Right lobe of liver (tissue), 6 donors: ENCODE data around the gene FKRP. TPM values are rescaled to one million over a fixed set of nuclear protein-coding genes. Genes with fewer than 3 reads are reported as not detected.

Source experiments
- ATAC-seq, 4 donors: fragments of 200-7000 bp; cut with Tn5 transposase; one replicate each; pipeline ENCODE4 v1.9.1; 2020; ENCODE audit warnings: mild to moderate bottlenecking in 4 of 4, moderate library complexity in 4 of 4
- DNase-seq, 3 donors: peaks; one replicate each; pipeline ENCODE4 v3.0.0-alpha.2; 2020
- H3K27ac ChIP-seq, 3 donors: fragments of 200-600 bp; one replicate each; pipeline ENCODE4 v1.8.0; 2022
- H3K27me3 ChIP-seq, 2 donors: fragments of 200-600 bp; one replicate each; pipeline ENCODE4 v1.8.0; 2022
- H3K36me3 ChIP-seq, 4 donors: fragments of 200-600 bp; sonication (generic) in 1 of 4; one replicate each; pipeline versions ENCODE4 v1.5.1 to v1.8.0; 2017 to 2022; ENCODE audit warnings: control low read depth in 1 of 4
- H3K4me1 ChIP-seq, 4 donors: fragments of 200-600 bp; sonication (generic) in 1 of 4; one replicate each; pipeline versions ENCODE4 v1.5.1 to v1.8.0; 2017 to 2022; ENCODE audit warnings: control low read depth in 1 of 4
- H3K4me3 ChIP-seq, 3 donors: fragments of 200-600 bp; one replicate each; pipeline ENCODE4 v1.8.0; 2022
- H3K9me3 ChIP-seq, 4 donors: fragments of 200-600 bp; sonication (generic) in 1 of 4; one replicate each; pipeline versions ENCODE4 v1.5.1 to v1.8.0; 2017 to 2022; ENCODE audit warnings: control low read depth in 1 of 4
- POLR2A ChIP-seq: fragments of 450-650 bp; IDR thresholded peaks from one replicate; pipeline ENCODE4 v1.6.1; 2017; ENCODE audit warnings: antibody characterized with exemption, mild to moderate bottlenecking
- WGBS: methylation state at CpG from one replicate; pipeline ENCODE4 v1.1.6; 2018; ENCODE audit warnings: low coverage, low lambda C conversion rate; ENCODE audit not compliant: insufficient coverage; ENCODE audit errors: missing lambda C conversion rate; 5-methylcytosine and 5-hydroxymethylcytosine counted together
- intact Hi-C, 2 donors: fragments of 100-400 bp; cut with DNase I; formaldehyde crosslinking; loops; one replicate each; pipeline versions ENCODE4 v1.11.2 to v1.14.1; 2022
- total RNA-seq, 6 experiments: library from RNA; depleted of rRNA in 2 of 6; stranded (reverse); fragments of >200 nt in 2 of 6; fragmentation: NEBNext Ultra II Directional in 3 of 6; extraction: Animal tissue kit (Norgen Biotek cat#: 25700) in 3 of 6; gene quantifications; one replicate each; pipeline versions ENCODE4 v1.1.0 to v1.2.4, GENCODE V29; 2016 to 2023
- TF ChIP-seq, protein P1 (sequence below), 4 donors: fragments of 200-600 bp in 3 of 4; fragments of 450-650 bp in 1 of 4; IDR thresholded peaks; one replicate each; pipeline versions ENCODE4 v1.5.1 to v1.8.0; 2016 to 2022; ENCODE audit warnings: antibody characterized with exemption in 4 of 4, mild to moderate bottlenecking in 2 of 4
- donor health status: DM: no; HTN: yes; CAD: no.
- donor health status: DM: no; HTN: no; CAD: no.
- donor health status: DM: no; HTN: no; CAD: no.
- donor health status: DM: no; HTN: yes; CAD: no.
- donor health status: DM: no; HTN: yes; CAD: no.

Gene FKRP
- total RNA-seq, 6 experiments from 2014 or later = 5.8 to 9.5 (median 7.4) TPM

DNA sequence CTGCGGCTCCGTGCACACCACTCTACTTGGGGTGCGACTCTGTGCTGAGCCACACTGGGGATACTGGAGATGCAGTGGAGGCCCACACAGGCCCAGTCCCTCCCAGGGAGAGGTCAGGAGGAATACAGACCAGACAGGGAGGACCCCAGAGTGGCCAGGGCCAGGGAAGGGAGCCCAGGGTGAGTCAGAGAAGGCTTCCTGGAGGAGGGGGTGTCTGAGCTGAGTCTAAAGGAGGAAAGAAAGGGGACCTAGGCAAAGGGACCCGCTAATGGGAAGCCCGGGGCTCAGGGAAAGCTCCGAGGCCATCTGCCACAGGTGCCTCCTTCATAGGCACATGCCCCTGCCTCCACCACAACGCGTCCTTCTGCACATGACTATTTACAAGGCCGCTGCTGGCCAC, 15.7 kb upstream of the FKRP start:
- H3K27me3 ChIP-seq = no peaks in the 10 kb centered on the region
- no peak for ATAC-seq
- H3K9me3 ChIP-seq = no peaks in the 10 kb centered on the region
- H3K4me3 ChIP-seq = no peak overlapping the region
- no peak overlapping the region for H3K27ac ChIP-seq
- peaks cover 0 to 65% (median 22%) of the 10 kb centered on the region in 4 donors for H3K36me3 ChIP-seq
- intact Hi-C loops = no loop called here
- WGBS = 73% methylated on average over 2 of the region's 9 CpGs
- peaks cover 0 to 13% (median 3%) of the 10 kb centered on the region in 4 donors for H3K4me1 ChIP-seq
- no peak for TF ChIP-seq POLR2A
- TF ChIP-seq, protein P1, sequence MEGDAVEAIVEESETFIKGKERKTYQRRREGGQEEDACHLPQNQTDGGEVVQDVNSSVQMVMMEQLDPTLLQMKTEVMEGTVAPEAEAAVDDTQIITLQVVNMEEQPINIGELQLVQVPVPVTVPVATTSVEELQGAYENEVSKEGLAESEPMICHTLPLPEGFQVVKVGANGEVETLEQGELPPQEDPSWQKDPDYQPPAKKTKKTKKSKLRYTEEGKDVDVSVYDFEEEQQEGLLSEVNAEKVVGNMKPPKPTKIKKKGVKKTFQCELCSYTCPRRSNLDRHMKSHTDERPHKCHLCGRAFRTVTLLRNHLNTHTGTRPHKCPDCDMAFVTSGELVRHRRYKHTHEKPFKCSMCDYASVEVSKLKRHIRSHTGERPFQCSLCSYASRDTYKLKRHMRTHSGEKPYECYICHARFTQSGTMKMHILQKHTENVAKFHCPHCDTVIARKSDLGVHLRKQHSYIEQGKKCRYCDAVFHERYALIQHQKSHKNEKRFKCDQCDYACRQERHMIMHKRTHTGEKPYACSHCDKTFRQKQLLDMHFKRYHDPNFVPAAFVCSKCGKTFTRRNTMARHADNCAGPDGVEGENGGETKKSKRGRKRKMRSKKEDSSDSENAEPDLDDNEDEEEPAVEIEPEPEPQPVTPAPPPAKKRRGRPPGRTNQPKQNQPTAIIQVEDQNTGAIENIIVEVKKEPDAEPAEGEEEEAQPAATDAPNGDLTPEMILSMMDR (IDR thresholded peaks at IDR 0.05) = no peak
- no peak for DNase-seq

DNA sequence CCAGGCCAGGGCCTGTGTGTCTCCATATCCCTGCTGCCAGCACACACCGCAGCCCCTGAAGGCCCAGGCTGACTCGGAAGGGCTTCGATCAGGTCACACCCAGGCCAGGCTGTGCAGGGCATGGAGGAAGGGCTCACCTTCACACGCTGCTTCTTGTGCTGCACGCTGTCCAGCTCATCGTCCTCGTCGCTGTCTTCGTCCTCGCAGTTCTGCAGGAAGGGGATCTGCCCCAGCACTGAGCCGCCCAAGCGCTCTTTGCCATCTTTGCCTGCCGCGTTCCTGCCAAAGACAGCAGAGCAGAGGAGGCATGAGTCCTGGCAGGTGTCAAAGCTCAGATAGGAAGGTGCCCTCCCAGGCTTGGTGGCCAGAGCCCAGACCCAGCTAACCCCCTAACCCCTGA, 15.3 kb upstream of the FKRP start:
- DNase-seq (no peak), ATAC-seq (no peak)
- no peak overlapping the region for H3K4me3 ChIP-seq
- TF ChIP-seq, protein P1 (IDR thresholded peaks at IDR 0.05) = no peak
- no peak for TF ChIP-seq POLR2A
- no peaks in the 10 kb centered on the region for H3K9me3 ChIP-seq
- no CpG with 5 or more reads among the region's 14 CpGs for WGBS
- H3K36me3 ChIP-seq = peaks cover 0 to 65% (median 20%) of the 10 kb centered on the region in 4 donors
- intact Hi-C loops = no loop called here
- H3K4me1 ChIP-seq = peaks cover 0 to 13% (median 3%) of the 10 kb centered on the region in 4 donors
- H3K27ac ChIP-seq = no peak overlapping the region
- no peaks in the 10 kb centered on the region for H3K27me3 ChIP-seq

DNA sequence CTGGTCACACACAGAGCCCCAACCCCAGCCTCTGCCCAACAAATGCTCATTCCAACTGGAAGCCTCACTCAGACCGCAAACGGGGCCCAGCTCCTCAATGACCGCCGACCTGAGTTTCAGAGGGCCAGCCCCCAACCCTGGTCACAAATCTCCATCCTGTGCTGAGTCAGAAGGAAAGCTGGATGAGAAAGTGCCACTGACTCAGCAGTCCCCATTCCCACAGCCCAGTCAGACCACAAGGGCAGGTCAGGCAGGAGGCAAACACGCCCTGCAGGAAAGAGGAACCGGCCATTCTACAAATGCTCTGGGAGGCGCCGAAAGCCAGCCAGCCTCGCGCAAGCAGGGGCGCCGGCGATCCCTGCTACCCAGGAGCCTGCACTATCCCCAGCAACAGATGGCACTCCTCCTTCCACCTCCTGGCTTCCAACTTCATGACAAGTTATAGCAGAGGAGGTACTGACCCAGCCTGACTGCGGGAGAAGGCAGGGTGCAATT, 14.8 kb upstream of the FKRP start:
- Histone ChIP-seq H3K36me3 (peaks cover 0 to 66% (median 19%) of the 10 kb centered on the region in 4 donors), H3K9me3 (no peaks in the 10 kb centered on the region), H3K4me3 (no peak overlapping the region), H3K4me1 (peaks cover 0 to 13% (median 3%) of the 10 kb centered on the region in 4 donors), H3K27me3 (no peaks in the 10 kb centered on the region), H3K27ac (no peak overlapping the region)
- no peak for TF ChIP-seq POLR2A
- TF ChIP-seq, protein P1 (IDR thresholded peaks at IDR 0.05) = no peak
- WGBS = no CpG with 5 or more reads among the region's 14 CpGs
- intact Hi-C loops = no loop called here
- DNase-seq (peak in 1 of 3 donors; percentile 52), ATAC-seq (peak; percentile 34 to 46 (median 40))

DNA sequence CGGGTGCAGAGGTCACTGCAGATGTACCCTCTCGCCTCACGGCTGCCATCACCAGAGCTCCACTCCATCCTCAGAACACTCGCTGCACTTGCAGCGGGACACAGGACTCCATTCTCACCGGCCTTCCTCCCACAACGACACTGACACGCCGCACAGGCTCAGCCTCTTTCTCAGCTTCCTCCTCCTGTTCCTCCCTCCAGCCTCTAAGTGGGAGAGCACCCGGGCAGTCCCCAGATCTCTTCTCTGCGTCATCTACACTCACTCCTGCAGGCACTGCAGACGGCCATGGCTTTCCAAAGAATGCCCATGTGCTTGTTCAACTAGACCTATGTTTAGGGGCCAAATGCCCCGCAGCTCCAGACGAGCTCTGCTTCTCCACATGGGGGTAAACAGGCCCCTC, 14.3 kb upstream of the FKRP start:
- ATAC-seq (peak in 2 of 4 donors; percentile 3 to 9), DNase-seq (no peak)
- 54% methylated on average over 8 of the region's 14 CpGs for WGBS
- Histone ChIP-seq H3K9me3 (no peaks in the 10 kb centered on the region), H3K27me3 (no peaks in the 10 kb centered on the region), H3K27ac (no peak overlapping the region), H3K4me1 (peaks cover 0 to 13% (median 3%) of the 10 kb centered on the region in 4 donors), H3K36me3 (peaks cover 0 to 64% (median 17%) of the 10 kb centered on the region in 4 donors), H3K4me3 (no peak overlapping the region)
- intact Hi-C loops = no loop called here
- no peak for TF ChIP-seq POLR2A
- TF ChIP-seq, protein P1 (IDR thresholded peaks at IDR 0.05) = no peak
